Body of pancreas (tissue), 4 donors: ENCODE results near the gene RAB6A. TPM values are rescaled to one million over a fixed set of nuclear protein-coding genes. Genes with fewer than 3 reads are reported as not detected.

ENCODE experiments used
- ATAC-seq: fragments of 150-250 bp; one replicate; pipeline ENCODE4 v1.9.1; 2016
- DNase-seq, 4 donors: peaks; one replicate each; pipeline ENCODE4 v3.0.0-alpha.2; 2019
- H3K27ac ChIP-seq, 4 donors: fragments of 200-600 bp; sonication (generic); 1 replicate in 3 of 4; 2 replicates in 1 of 4; pipeline versions ENCODE4 v1.5.1 to v1.6.1; 2016 to 2019; ENCODE audit warnings: mild to moderate bottlenecking in 1 of 4, mixed read lengths in 1 of 4, moderate library complexity in 1 of 4
- H3K27me3 ChIP-seq, 2 donors: fragments of 200-600 bp; sonication (generic); one replicate each; pipeline ENCODE4 v1.6.0; 2016; ENCODE audit warnings: mild to moderate bottlenecking in 1 of 2
- H3K36me3 ChIP-seq, 2 donors: fragments of 200-600 bp; sonication (generic); replicated peaks in 1 of 2; 2 replicates each; pipeline ENCODE4 v1.5.1; 2016; ENCODE audit warnings: low read depth in 2 of 2; ENCODE audit not compliant: insufficient read depth in 1 of 2
- H3K4me1 ChIP-seq: fragments of 200-600 bp; sonication (generic); one replicate; pipeline ENCODE4 v1.6.0; 2016
- H3K4me3 ChIP-seq, 2 donors: fragments of 200-600 bp; sonication (generic); 1 replicate in 1 of 2; 2 replicates in 1 of 2; pipeline ENCODE4 v1.5.1; 2016 to 2019
- H3K9me3 ChIP-seq, 3 donors: fragments of 200-600 bp; sonication (generic); 1 replicate in 2 of 3; 2 replicates in 1 of 3; pipeline ENCODE4 v1.5.1; 2016
- POLR2A ChIP-seq, 3 donors: fragments of 450-650 bp; IDR thresholded peaks; one replicate each; pipeline ENCODE4 v1.6.1; 2016; ENCODE audit warnings: antibody characterized with exemption in 3 of 3, mild to moderate bottlenecking in 2 of 3
- WGBS, 2 donors: methylation state at CpG; one replicate each; pipeline ENCODE4 v1.1.5; 2017; 5-methylcytosine and 5-hydroxymethylcytosine counted together
- intact Hi-C: fragments of 100-400 bp; cut with DNase I; formaldehyde crosslinking; loops from one replicate; pipeline ENCODE4 v1.15.1; 2023
- total RNA-seq, 2 donors: library from RNA; depleted of rRNA; stranded (reverse); fragments of >200 nt; gene quantifications; one replicate each; pipeline ENCODE4 v1.1.0, GENCODE V29; 2016
- TF ChIP-seq, protein P1 (sequence below), 7 experiments: fragments of 450-650 bp in 4 of 7; fragments of 200-600 bp in 3 of 7; sonication (generic) in 3 of 7; IDR thresholded peaks; one replicate each; pipeline ENCODE4 v1.5.1; 2016 to 2019; ENCODE audit warnings: antibody characterized with exemption in 7 of 7

The RAB6A gene
- total RNA-seq, 2 donors from 2014 or later, result 54.5 to 92.0 TPM

DNA sequence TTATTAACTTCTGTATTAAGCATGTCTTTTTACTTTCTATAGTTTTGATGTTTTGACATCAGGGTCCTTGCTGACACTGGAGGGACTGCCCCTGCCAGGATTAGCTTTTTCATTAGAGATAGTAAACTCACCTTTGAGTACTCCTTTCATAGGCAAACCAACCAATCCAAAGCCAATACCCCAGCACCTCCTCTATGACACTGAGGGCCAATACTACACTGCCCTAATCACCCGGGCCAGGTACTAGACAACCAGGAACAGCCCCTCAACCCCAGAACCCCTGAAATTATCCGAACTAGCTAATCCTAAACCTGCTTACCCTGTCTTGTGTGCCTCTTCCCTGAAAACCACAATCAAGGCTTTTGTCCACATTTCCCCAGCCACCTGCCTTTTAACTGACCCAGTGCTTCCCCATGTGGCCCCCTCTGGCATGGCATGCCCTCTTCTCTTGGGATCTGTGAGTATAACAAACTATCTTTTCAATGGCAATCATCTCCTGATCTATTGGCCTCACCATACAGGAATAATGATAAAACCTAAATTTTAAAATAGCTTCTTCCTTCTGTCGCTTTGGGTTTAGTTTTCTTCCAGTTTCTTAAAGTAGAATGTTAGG lies 31.2 kb downstream of the RAB6A start:
- peak; percentile 42 for ATAC-seq
- Histone ChIP-seq H3K4me3 (no peak overlapping the region), H3K27ac (no peak overlapping the region), H3K36me3 (no peaks in the 10 kb centered on the region), H3K27me3 (no peaks in the 10 kb centered on the region), H3K9me3 (no peaks in the 10 kb centered on the region), H3K4me1 (peaks cover 5% of the 10 kb centered on the region)
- TF ChIP-seq, protein P1, sequence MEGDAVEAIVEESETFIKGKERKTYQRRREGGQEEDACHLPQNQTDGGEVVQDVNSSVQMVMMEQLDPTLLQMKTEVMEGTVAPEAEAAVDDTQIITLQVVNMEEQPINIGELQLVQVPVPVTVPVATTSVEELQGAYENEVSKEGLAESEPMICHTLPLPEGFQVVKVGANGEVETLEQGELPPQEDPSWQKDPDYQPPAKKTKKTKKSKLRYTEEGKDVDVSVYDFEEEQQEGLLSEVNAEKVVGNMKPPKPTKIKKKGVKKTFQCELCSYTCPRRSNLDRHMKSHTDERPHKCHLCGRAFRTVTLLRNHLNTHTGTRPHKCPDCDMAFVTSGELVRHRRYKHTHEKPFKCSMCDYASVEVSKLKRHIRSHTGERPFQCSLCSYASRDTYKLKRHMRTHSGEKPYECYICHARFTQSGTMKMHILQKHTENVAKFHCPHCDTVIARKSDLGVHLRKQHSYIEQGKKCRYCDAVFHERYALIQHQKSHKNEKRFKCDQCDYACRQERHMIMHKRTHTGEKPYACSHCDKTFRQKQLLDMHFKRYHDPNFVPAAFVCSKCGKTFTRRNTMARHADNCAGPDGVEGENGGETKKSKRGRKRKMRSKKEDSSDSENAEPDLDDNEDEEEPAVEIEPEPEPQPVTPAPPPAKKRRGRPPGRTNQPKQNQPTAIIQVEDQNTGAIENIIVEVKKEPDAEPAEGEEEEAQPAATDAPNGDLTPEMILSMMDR (IDR thresholded peaks at IDR 0.05), result peak in 6 of 7 experiments; percentile 20 to 41 (median 26)
- no peak for TF ChIP-seq POLR2A (IDR thresholded peaks at IDR 0.05)
- intact Hi-C loops, result no loop called here
- DNase-seq, result peak in 2 of 4 donors; percentile 9 to 14
- WGBS, 2 donors, result 89 to 95% methylated on average over 3 of the region's 3 CpGs

DNA sequence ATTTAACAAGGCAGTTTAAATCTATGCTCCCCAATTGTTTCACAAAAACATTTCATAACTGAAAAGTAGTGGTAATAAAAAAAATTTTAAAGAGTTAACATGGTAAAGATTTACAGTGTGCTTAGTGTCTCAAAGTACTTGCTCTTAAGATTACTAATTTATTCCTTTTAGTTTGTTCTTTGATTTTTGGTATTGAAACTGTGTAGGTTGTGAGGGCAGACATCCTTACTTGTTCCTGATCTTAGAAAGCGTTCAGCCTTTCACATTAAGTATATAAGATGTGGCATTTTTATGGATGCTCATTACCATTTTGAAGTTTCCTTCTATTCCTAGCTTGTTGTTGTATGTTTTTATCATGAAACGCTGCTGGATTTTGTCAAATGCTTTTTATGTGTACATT lies 32.9 kb downstream of the RAB6A start:
- TF ChIP-seq, protein P1 (IDR thresholded peaks at IDR 0.05), result no peak
- TF ChIP-seq POLR2A (IDR thresholded peaks at IDR 0.05), result no peak
- WGBS, 2 donors, result 74 to 79% methylated on average over 2 of the region's 2 CpGs
- no peaks in the 10 kb centered on the region for H3K9me3 ChIP-seq
- no peak overlapping the region for H3K4me3 ChIP-seq
- DNase-seq (no peak), ATAC-seq (no peak)
- H3K4me1 ChIP-seq, result peaks cover 5% of the 10 kb centered on the region
- no peak overlapping the region for H3K27ac ChIP-seq
- H3K36me3 ChIP-seq, result no peaks in the 10 kb centered on the region
- intact Hi-C loops, result no loop called here
- no peaks in the 10 kb centered on the region for H3K27me3 ChIP-seq

DNA sequence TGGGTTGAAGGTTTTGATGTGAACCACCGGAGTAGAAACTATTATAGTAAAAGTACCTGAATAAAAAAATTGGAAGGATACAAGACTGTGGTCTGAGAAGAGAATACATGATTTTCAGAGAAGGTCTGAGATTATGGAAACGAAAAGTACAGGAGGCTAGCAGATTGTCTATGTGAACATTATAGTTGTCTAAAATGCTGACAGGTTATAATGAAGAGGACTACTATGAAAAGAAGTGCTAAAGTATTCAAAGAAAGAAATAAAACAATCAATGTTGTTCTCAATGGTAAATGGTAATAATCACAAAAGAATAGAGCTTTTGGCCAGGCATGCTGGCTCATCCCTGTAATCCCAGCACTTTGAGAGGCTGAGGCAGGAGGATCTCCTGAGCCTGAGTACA lies 34.0 kb downstream of the RAB6A start:
- Histone ChIP-seq H3K36me3 (no peaks in the 10 kb centered on the region), H3K27me3 (no peaks in the 10 kb centered on the region), H3K9me3 (no peaks in the 10 kb centered on the region), H3K4me1 (peaks cover 5% of the 10 kb centered on the region), H3K27ac (no peak overlapping the region), H3K4me3 (no peak overlapping the region)
- 88 to 96% methylated on average over 2 of the region's 2 CpGs for WGBS, 2 donors
- intact Hi-C loops, result no loop called here
- TF ChIP-seq POLR2A (IDR thresholded peaks at IDR 0.05), result no peak
- TF ChIP-seq, protein P1 (IDR thresholded peaks at IDR 0.05), result no peak
- ATAC-seq (no peak), DNase-seq (no peak)

DNA sequence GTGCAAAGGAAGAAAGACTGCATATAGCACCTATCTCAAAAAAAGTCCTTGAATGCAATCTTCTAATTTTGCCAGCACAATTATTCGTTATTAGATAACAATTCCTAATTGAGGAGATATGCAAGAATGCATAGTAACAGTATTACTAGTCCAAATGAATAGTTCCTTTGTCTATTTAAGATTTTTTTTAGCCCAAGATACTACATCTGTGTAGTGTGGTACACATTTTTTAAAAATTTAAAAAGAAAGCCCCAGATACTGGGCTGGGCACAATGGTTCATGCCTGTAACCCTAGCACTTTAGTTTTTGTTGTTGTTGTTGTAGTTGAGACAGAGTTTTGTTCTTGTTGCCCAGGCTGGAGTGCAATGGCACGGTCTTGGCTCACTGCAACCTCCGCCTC lies 43.7 kb downstream of the RAB6A start:
- no peak for DNase-seq
- no peak for ATAC-seq
- intact Hi-C loops, result no loop called here
- Histone ChIP-seq H3K36me3 (peaks cover 0 to 5% of the 10 kb centered on the region in 2 donors), H3K4me3 (no peak overlapping the region), H3K27ac (no peak overlapping the region), H3K9me3 (no peaks in the 10 kb centered on the region), H3K27me3 (no peaks in the 10 kb centered on the region), H3K4me1 (peaks cover 7% of the 10 kb centered on the region)
- TF ChIP-seq, protein P1 (IDR thresholded peaks at IDR 0.05), result no peak
- no peak for TF ChIP-seq POLR2A (IDR thresholded peaks at IDR 0.05)
- WGBS, 2 donors, result 68 to 72% methylated on average over 3 of the region's 3 CpGs
